ENCODE measurements around the gene TJP3.

The TJP3 gene

GRCh38 chr19:3690551-3691371 is 17.4 kb upstream of the TJP3 start:
- no peak for DNase-seq (ENCODE audit: low read depth)

- no peak for DNase-seq (ENCODE audit: low read depth)
These were observed 16.8 kb upstream of the TJP3 start for GRCh38 chr19:3691372-3691716.

DNA sequence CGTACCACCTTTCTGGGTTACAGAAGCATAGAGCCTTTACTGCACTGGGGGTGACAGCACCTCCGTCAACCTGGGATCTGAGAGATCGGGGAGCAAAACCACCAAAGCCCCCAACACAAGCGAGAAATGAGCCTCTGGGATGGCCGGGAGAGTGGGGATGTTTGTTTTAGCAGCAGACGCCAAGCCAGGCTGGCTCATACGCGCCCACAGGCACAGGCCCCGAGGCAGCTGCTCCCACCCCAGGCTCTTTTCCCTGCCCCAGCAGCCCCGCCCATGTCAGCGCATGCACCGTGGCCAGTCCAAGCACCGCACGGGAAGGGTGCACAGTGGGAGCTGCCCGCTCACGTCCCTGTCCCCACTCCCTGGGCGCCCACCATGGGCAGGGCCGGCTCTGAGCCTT is 16.5 kb upstream of the TJP3 start:
- no peak for DNase-seq (ENCODE audit: low read depth)

DNA sequence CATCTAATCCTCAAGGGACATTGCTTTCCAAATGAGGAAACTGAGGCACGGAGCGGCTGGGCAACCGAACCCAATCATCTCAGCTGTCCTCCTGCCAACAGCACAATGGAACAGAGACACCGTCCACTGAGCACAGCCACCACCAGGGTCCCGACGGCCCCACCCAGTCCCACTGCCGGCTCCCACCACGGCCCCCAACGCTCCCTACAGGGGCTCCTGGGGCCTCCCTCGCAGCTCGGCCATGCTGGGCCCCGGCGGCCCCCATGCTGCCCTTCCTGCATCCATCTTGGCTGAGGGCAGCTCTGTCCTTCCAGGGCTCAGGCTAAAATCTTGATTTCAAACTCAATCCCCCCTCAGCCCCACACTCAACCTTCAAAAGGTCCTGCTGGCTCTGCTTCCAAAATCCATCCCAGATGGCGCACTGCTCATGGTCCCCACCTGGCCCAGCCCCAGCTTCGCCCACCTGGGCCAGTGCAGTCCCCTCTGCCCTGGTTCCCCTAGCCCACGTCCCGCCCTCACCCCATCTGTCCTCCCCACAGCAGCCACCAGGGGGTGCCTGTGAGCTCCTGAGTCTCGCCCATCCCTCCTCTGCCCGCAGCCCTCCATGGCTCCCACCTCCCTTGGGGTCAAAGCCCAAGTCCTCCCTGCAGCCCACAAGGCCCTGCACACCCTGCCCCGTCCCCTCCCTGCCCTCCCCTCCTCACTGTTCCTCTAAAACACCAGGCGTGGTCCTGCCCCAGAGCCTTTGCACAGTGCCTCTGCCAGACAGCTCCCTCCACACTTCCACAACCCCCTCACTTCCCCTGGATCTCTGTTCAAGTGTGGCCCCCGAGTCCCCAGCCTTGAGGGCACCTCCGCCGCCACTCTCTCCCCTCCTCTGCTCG is 15.8 kb upstream of the TJP3 start:
- DNase-seq (ENCODE audit: low read depth) = no peak

GRCh38 chr19:3693025-3693925 is 14.9 kb upstream of the TJP3 start:
- DNase-seq (ENCODE audit: low read depth) = no peak

DNA sequence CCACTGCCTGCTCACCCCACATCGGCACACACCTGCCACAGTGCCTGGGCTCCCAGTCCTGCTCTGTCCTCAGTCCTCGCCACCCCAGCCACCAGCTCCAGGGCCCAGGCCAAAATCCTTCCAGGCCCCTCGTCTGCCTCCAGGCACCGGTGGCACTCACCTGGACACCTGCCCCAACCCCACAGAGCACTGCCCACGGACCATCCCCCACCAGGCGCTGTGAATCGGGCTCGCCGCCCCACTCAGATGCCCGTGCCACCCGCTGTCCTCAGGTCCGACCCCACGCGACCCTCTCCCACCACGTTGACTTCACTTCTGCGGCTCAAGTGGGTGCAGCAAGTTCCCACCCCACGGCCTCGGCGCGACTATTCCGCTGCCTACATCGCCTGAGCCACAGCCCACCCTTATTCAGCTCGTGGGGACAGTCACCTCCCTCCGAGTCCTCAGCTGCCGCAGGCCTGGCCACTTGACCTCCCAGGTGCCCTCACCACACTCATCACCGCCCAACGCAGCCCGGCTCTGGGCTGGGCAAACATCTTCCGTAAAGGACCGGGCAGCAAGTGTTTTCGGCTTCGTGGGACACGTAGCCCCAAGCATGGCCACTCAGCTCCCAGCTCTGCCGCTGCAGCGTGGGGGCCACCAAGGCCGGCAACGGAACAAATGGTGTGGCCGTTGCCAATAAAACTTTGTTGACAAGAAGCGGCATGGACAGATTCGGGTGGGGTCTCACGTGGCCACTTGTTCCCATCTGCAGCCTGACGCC is 13.6 kb upstream of the TJP3 start:
- no peak for DNase-seq (ENCODE audit: low read depth)

DNA sequence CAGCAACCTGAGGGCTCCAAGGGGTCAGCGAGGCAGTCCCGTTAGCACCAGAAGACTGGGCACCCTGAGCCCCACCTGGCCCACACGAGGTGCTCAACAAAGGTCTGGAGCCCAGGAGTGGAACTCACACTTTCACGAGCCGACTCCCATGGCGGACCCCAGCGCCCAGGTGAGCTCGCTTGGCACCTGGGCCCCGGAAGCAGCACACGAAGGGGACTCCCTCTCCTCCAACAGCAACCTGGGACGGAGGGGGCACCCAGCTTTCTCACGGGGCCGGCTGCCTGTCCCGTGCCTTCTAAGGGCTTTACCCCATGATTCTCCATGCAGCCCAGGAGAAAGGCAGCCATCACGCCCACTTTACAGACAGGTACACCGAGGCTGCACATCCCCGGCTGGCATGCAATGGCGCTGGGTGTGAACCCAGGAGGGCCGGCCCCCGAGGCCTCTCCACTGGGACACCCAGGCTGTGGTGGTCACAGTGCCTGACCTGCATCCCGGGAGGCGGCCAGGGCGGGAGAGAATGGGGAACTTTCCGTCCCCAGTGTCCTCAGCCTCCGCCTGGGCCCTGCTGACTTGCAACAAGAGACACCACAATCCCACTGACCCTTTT is 13.0 kb upstream of the TJP3 start:
- DNase-seq (ENCODE audit: low read depth) = no peak

DNA sequence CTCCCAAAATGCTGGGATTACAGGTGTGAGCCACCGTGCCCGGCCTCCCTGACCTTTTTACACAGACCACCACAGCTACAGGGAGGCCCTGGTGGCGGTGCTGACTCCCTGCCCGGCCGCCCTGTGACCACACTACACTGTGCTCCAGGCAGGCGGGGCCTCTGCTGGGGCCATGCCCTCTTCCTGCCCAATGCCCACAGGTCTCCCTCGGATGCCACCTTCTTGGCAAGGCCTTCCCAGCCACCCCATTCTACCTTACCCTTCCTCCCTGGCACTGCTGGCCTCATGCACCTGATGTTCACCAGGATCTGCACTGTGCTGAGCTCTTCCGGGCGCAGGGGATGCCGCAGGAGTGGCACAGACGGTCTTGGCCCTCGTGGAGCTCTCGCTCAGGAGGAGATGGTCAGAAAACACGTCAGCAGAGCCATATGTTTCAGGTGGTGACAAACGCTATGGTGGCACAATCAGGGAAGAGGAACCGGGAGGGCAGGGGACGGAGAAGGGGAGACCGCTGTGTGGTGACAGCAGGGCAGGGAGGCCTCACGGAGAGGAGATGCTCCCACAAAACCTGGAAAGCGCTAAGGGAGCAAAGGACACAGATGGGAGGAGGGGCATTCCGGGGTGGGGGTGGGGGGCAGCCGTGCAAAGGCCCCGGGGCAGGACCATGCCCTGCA is 12.1 kb upstream of the TJP3 start:
- DNase-seq (ENCODE audit: low read depth) = no peak

GRCh38 chr19:3696660-3696995 is 11.6 kb upstream of the TJP3 start:
- no peak for DNase-seq (ENCODE audit: low read depth)

GRCh38 chr19:3697094-3697493 is 11.1 kb upstream of the TJP3 start:
- DNase-seq (ENCODE audit: low read depth) = no peak

- no peak for DNase-seq (ENCODE audit: low read depth)
These were observed 10.4 kb upstream of the TJP3 start for GRCh38 chr19:3697671-3698385.

DNA sequence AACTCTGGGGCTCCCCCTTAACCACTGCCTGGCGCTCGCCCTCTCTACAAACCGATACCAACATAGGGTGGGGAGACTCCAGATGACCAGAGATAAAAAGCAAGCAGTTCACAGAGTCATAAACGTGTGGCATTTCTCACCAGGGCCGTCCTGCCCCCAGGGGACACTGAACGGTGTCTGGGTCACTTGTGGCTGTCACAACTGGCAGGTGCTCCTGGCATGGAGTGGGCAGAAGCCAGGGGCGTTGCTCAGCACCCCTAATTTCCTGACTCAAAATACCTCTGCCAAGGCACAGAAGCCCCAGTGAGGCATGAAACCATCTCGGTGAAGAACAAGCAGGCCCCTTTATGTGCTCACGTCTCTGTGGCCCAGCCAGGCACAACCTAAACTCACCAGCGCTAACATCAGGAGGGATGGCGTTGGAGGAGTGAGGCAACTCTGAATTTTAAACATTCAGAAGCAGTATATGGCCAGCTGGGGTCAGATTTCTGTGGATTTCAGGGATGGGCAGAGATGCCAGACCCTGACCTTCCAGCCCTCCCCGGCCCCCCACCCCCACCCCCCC is 9.7 kb upstream of the TJP3 start:
- DNase-seq (ENCODE audit: low read depth) = no peak

DNA sequence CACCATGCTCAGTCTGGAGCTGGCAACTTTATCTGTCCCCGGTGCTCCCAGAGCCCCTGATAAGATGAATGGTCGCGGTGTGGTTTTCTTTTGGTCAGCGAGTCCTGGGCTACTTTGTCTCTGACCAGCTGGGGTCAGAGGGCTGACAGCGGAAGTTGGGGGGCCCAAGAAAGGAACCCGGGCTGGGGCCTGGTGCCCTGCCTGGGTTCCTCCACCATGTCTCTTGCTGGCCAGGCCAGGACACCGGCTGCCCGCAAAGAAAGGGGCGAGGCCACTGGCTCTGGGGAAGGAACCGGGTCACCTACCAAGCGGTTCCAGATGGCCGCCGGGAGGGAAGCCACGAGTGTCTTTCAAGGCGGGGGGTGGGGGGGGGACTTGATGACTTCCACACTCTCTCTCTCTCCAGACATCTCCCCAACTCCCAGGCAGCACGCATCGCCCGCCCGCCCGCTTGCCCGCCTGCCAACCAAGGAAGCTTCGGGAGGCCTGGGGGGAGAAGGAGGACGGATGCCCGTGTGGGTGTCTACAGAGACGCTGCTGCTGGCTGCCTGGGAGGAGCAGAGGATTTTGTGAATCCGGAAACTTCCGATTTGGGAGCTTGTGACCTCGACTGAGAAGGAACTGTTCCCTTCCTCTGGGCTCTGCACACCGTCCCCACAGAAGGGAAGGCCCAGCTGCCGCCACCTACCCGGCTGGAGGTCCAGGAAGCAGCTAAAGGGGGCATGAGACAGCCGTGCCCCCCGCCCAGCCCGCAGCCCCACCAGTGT is 9.0 kb upstream of the TJP3 start:
- no peak for DNase-seq (ENCODE audit: low read depth)

DNA sequence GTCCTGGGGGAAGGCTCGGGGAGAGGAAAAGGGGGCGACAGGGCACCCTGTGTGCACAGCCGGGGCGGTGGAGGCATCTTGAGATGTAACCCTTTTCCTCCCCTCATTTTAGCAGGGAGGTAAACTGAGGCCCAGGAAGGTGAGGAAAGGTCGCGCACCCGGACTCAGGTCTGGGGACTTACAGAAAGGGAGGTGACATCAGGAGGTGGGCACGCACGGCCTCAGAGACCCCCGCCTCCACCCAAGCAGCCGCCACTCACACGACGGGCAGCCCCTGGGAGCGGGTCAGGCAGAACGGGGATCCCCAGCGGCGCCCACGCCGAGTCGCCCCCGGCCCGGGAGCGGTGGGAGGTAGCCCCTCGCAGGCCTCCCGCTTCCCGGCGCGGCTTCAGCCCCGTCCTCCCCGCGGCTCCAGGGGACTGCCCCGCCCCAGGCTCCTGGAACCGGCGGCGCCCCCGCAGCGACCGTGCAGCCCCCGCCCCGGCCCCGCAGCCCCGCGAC is 8.4 kb upstream of the TJP3 start:
- no peak for DNase-seq (ENCODE audit: low read depth)

DNA sequence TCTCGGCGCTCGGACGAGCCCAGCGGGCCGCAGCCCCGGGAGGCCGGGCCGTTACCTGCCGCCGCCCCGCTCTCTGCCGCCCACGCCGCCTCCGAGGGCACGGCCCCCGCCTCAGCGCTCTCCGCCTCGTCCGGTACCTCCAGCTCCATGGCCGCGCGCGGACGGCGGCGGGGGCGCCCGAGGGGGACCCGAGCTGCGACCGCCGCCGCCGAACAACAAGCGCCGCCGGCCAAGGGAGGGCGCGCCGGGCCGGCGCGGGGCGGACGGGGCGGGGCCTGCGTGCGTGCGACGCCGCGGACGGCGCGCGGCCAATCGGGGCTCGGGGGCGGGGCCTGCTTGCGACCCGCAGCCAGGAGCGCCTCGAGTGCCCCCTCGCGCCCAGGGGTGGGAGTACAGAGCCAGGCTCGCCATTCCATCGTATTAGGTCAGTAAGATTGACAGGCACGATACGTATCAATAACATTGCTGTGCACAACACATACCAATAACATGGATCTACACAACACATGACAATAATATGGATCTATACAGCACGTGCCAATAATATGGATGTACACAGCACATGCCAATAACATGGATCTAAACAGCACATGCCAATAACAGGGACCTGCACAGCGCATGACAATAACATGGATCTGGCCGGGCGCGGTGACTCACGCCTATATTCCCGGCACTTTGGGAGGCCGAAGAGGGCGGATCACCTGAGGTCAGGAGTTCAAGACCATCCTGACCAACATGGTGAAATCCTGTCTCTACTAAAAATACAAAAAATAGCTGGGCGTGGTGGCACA is 7.7 kb upstream of the TJP3 start, which contains the start of gene PIP5K1C:
Gene PIP5K1C (minus strand): TSS at position 227 of the 791 bp plus-strand sequence. CDS start 78 bp downstream, at position 149.
- no peak for DNase-seq (ENCODE audit: low read depth)

GRCh38 chr19:3701200-3701599 is 7.0 kb upstream of the TJP3 start:
- DNase-seq (ENCODE audit: low read depth) = no peak

- DNase-seq (ENCODE audit: low read depth) = no peak
These were observed 347 bp upstream of the TJP3 start for GRCh38 chr19:3707868-3708206.

GRCh38 chr19:3710265-3710812 is 2.2 kb downstream of the TJP3 start:
- no peak for DNase-seq (ENCODE audit: low read depth)
